IgD-negative memory B cell (primary cell): ENCODE results near the gene RACGAP1. TPM values are rescaled to one million over a fixed set of nuclear protein-coding genes. Genes with fewer than 3 reads are reported as not detected.

ENCODE experiments used
- H3K27ac Mint-ChIP-seq, 3 donors: one replicate each; pipeline ENCODE4 v1.8.0; 2020 to 2022; ENCODE audit warnings: mild to moderate bottlenecking in 3 of 3, mixed read lengths in 3 of 3, moderate library complexity in 1 of 3
- H3K27me3 Mint-ChIP-seq: one replicate; pipeline ENCODE4 v1.8.0; 2021; ENCODE audit warnings: mixed read lengths
- H3K36me3 Mint-ChIP-seq: one replicate; pipeline ENCODE4 v1.8.0; 2020; ENCODE audit warnings: mild to moderate bottlenecking, mixed read lengths
- H3K4me1 Mint-ChIP-seq, 3 donors: one replicate each; pipeline ENCODE4 v1.8.0; 2020 to 2022; ENCODE audit warnings: mixed read lengths in 3 of 3, mild to moderate bottlenecking in 1 of 3
- H3K4me3 Mint-ChIP-seq, 4 donors: one replicate each; pipeline ENCODE4 v1.8.0; 2020 to 2022; ENCODE audit warnings: mild to moderate bottlenecking in 4 of 4, mixed read lengths in 4 of 4, moderate library complexity in 3 of 4
- H3K9me3 Mint-ChIP-seq, 3 donors: one replicate each; pipeline ENCODE4 v1.8.0; 2020 to 2021; ENCODE audit warnings: mixed read lengths in 3 of 3, mild to moderate bottlenecking in 1 of 3
- polyA plus RNA-seq: library from polyadenylated mRNA; unstranded; fragments of 300-500 nt; fragmentation: Illumina TruSeq; gene quantifications from one replicate; pipeline ENCODE4 v1.2.3, GENCODE V29; 2021

RACGAP1 gene
- polyA plus RNA-seq, 1 donor from 2014 or later: 13.7 TPM

DNA sequence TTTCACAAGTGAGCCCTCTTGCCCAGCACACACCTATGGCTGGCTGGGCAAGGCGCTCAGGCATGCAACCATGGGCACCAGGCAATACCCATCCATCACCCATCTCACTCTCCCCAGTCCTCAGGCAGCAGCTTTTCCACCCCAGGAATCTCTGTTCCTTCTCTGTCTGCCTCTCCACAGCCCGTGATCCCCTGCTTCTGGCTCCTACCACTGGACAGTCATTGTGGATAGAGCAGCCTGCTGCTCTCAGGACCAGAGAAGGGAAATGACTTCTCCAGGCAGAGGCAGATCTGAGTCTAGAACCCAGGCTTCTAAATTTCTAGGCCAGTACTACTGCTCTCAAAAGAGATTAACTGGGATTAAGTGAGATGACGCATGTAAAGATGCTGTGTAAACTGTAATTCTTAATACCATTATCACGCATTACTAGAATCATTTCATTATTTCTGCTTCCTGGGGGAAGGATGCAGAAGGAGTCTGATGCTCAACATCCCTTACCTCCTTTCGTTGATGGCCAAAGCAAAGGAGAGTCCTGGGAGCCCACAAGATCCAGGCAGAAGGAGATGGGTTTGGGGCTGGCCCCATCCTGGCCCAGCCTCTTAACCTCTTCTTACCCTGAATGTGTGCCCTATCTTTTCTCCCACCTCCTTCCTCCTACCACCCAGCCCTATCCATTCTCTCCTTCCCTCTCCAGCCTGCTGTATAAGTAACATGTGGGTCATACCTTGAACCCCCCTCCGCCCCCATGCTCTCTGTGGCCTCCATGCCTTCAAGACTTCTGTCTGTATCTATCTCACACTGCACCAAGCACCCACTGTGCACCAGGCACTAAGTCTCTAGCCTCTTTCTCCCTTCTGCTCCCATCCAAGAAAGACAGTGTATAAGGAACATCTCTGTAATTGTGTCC, 68.4 kb downstream of the RACGAP1 start:
- Mint-ChIP-seq H3K27ac (peak overlapping the region in 1 of 3 donors; percentile 3), H3K36me3 (no peaks in the 10 kb centered on the region), H3K4me3 (peak overlapping the region in 1 of 4 donors; percentile 14), H3K27me3 (peaks cover 50% of the 10 kb centered on the region), H3K9me3 (no peaks in the 10 kb centered on the region), H3K4me1 (peaks cover 0 to 5% (median 3%) of the 10 kb centered on the region in 3 donors)

DNA sequence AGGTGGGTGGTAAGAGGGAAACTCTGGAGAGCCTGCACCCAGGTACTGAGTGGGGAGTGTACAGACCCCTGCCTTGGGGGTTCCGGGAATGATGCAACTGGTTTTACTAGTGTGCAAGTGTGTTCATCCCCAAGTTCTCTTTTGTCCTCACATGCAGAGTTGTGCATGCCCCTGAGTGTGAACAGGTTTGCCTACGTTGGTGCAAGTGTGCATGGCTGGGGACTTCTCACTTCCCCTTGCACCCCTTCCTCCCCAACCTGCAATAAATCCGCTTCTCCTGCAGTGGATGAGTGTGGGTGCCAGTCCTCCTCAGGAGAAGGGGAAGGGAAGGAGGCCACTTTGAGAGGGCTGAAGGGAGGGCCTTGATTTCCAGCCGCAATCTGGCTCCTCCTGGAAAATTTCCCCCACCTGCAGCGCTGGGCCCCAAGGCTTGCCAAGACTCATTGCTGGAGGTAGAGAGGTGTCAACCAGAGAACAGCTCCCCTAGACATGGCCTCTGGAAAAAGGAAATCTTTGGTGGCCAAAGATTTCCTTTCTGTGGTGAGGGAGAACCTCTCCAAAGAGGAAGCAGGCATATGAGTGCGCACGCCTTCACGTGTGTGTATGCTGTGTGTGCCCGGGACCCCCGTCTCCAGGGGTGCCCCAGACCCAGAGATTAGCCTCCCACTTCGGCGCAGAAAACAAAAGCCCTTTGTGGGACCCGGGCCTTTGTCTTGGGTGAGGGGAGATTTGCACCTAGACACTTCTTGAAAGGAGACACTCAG, 69.2 kb downstream of the RACGAP1 start:
- Mint-ChIP-seq H3K27me3 (peaks cover 52% of the 10 kb centered on the region), H3K27ac (no peak overlapping the region), H3K4me1 (peaks cover 0 to 5% (median 3%) of the 10 kb centered on the region in 3 donors), H3K9me3 (no peaks in the 10 kb centered on the region), H3K36me3 (no peaks in the 10 kb centered on the region), H3K4me3 (no peak overlapping the region)

DNA sequence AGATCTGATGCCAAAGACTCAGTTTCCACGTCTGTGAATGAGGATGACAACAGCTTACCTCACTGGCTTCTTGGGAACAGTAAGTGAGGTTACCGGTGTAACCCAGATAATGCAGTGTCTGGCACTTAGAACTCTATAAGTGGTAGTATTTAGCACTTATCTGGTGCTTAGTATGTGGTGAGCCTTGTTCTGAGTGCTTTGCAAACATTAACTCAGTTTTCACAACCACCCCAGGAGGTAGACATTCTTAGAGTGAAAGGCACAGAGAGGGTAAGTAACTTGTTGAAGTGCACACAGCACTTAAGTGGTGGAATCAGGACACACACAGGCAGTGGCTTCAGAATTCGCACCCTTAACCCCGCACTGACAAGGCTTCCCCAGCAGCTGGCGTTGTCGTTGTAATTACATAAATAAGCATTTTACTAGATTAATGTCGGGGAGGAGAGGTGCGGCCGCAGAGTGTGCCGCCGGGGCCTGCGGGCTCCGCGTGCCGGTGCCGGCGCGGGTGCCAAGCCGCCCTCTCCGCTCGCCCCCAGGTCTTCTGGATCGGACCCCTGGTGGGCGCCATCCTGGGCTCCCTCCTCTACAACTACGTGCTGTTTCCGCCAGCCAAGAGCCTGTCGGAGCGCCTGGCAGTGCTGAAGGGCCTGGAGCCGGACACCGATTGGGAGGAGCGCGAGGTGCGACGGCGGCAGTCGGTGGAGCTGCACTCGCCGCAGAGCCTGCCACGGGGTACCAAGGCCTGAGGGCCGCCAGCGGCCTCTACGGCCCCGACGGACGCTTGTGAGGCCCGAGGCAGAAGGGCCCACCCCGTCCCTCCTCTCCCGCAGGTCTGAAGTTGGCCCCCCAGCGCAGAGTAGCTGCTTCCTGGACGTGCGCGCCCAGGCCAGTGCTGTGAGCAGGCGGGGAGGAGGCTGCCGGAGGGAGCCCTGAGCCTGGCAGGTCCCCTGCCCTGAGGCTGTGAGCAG, 70.1 kb downstream of the RACGAP1 start:
- peaks cover 49% of the 10 kb centered on the region for H3K27me3 Mint-ChIP-seq
- H3K36me3 Mint-ChIP-seq: no peaks in the 10 kb centered on the region
- H3K9me3 Mint-ChIP-seq: no peaks in the 10 kb centered on the region
- no peak overlapping the region for H3K4me3 Mint-ChIP-seq
- peaks cover 0 to 3% (median 0%) of the 10 kb centered on the region in 3 donors for H3K4me1 Mint-ChIP-seq
- no peak overlapping the region for H3K27ac Mint-ChIP-seq

DNA sequence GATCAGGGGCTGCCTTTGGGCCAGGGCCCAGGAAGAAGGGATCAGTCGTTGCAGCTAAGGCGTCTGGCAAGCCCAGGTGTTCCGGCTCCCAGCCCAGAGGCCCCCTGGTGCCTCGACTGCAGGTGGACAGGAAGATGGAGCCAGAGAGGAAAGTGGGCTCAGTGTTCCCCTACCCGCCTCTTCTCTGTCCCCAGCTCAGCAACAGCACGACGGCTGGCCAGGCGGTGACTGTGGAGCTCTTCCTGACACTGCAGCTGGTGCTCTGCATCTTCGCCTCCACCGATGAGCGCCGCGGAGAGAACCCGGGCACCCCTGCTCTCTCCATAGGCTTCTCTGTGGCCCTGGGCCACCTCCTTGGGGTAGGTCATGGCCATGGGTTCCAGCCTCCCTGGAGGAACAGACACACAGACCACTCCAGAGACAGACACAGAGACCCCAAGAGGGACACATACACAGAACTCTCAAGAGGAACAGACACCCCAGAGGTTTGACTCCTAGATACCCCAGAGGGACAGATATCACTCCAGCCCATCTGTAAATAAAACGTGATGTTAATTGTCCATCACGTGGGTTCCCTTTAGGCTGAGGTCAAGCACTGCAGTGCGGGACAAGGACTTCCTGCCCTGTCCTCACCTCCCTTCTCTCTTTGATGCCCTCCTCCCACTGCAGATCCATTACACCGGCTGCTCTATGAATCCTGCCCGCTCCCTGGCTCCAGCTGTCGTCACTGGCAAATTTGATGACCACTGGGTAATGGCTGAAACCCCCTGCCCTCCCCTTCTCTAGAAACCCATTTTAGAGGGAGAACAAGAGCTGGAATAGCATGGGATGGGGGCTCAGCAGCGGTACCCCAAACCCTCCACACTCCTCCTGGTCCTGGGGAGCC, 71.1 kb downstream of the RACGAP1 start:
- Mint-ChIP-seq H3K36me3 (no peaks in the 10 kb centered on the region), H3K4me3 (no peak overlapping the region), H3K27me3 (peaks cover 46% of the 10 kb centered on the region), H3K4me1 (peaks cover 0 to 4% (median 0%) of the 10 kb centered on the region in 3 donors), H3K27ac (no peak overlapping the region), H3K9me3 (no peaks in the 10 kb centered on the region)

DNA sequence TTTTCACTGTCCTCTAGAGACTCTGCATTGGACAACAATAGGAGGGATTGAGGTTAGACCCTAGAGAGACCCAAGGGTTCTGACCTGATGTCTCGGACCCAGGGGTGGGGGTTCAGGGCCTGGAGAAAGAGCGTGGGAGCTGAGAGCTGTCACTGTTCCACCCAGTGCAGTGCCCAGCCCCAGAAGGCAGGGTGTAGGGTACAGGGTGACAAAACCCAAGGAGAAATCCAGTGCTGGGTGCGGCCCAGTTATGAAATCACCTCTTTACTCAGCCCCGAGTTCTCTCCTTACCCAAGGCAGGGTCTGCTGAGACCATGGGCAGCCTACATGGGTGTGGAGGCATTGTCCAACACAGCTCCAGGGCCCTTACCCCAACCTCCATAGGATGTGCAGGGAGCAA, 72.1 kb downstream of the RACGAP1 start:
- H3K36me3 Mint-ChIP-seq: no peaks in the 10 kb centered on the region
- no peak overlapping the region for H3K4me3 Mint-ChIP-seq
- no peaks in the 10 kb centered on the region for H3K9me3 Mint-ChIP-seq
- no peak overlapping the region for H3K27ac Mint-ChIP-seq
- peaks cover 41% of the 10 kb centered on the region for H3K27me3 Mint-ChIP-seq
- H3K4me1 Mint-ChIP-seq: peaks cover 0 to 4% (median 0%) of the 10 kb centered on the region in 3 donors

DNA sequence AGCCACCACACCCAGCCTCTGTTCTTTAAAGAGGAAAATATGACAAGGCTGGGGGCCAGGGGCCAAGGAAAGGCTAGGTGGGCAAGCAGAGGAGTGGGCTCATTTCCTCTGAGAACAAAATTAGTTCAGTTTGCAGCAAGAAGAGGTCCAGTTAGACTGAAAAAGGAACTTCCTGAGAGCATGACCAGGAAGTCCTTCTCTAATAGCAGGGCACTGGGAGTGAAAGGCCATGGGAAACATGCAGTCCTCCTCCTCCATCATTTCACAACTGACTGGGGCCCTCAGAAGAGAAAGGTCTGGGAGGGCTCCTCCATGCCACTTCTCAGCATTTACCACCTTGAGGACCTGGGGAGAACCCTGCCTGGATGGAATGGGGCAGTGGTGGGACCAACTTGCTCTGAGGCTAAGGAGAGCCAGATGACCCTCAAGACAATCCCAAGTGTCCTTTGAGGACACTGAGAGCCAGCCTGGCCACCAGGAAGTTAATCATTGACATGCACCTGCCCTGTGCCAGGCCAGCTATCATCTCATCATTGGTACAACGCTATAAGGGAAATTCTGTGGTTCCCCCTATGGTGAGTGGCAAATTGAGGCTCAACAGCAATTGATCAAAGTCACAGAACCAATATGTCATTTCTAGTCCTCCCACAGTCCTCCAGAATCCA, 72.8 kb downstream of the RACGAP1 start:
- Mint-ChIP-seq H3K27ac (no peak overlapping the region), H3K27me3 (peaks cover 40% of the 10 kb centered on the region), H3K36me3 (no peaks in the 10 kb centered on the region), H3K4me3 (no peak overlapping the region), H3K9me3 (no peaks in the 10 kb centered on the region), H3K4me1 (peaks cover 0 to 6% (median 0%) of the 10 kb centered on the region in 3 donors)

DNA sequence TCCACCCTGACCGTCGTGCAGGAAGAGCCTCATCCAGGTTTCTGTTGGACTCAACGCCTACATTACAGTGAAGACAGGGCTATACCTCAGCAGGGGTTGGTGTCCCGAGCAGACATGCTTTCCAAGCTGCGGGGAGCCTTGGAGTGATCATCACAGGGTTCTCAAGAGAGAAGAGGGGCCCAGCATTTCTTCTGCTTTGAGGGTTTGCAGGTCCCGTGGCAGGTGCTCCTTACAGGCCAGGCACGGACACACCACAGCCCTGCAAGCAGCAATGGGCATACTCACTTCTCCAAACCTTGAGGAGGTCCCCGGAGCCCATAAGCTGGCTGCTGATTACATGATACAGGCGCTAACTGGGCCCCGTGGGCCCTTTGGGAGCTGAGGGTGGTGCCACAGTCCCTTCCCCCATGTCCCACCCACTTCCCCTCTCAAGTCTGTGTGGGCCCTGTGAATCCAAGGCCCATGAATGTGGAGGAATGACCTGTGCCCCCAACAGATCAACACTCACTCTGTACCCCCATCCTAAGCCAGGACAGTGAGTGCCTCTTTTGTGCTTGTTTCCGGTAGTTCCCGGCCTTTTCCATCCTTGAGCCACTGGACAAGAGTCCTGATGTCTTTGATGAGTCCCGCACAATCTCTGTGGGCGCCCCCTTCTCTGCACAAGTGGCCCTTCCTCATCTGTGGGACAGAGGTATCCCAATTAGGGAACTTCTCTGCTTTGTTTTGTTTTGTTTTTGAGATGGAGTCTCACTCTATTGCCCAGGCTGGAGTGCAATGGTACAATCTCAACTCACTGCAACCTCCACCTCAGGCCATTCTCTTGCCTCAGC, 73.7 kb downstream of the RACGAP1 start:
- Mint-ChIP-seq H3K27me3 (peaks cover 37% of the 10 kb centered on the region), H3K27ac (no peak overlapping the region), H3K36me3 (no peaks in the 10 kb centered on the region), H3K4me3 (peak overlapping the region in 1 of 4 donors; percentile 13), H3K4me1 (peaks cover 0 to 6% (median 0%) of the 10 kb centered on the region in 3 donors), H3K9me3 (no peaks in the 10 kb centered on the region)

DNA sequence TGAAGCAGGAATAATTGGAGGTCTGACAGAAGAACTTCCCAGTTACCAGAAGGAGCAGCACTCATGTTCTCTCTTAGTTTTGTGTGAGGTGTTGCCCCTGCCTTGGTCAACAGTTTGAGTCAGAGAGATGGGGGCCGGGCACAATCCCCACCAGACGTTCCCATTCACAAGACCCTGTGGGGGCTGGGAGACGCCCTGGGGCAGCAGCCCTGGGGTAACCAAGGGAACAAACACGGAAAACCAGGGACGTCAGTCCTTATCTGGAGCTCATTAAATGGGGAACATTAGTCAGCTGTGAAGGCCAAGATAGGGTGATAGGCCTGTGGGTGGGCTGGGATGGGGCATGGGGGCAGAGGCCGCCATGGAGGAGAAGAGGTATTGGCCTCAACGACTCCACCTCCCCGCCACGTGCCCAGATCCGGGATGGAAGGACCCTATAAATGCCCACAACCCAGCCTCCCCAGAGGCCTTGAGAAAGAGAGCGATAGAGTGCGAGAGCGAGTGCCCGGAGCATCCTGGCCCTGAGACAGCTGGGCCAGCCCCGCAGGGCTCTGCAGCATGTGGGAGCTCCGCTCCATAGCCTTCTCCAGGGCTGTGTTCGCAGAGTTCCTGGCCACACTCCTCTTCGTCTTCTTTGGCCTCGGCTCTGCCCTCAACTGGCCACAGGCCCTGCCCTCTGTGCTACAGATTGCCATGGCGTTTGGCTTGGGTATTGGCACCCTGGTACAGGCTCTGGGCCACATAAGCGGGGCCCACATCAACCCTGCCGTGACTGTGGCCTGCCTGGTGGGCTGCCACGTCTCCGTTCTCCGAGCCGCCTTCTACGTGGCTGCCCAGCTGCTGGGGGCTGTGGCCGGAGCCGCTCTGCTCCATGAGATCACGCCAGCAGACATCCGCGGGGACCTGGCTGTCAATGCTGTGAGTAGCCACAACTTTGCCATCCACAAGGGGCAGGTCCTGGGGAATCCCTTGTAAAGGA, 74.7 kb downstream of the RACGAP1 start, which contains the start of gene AQP2:
TSS of gene AQP2 (plus strand) at position 465 of the 979 bp plus-strand sequence. CDS start at position 559, 94 bp downstream.
- Mint-ChIP-seq H3K9me3 (no peaks in the 10 kb centered on the region), H3K36me3 (no peaks in the 10 kb centered on the region), H3K27ac (no peak within 1 kb of the TSS), H3K4me1 (peaks cover 5 to 8% (median 6%) of the 10 kb centered on the region in 3 donors), H3K27me3 (peaks cover 32% of the 10 kb centered on the region), H3K4me3 (peak within 1 kb of the TSS in 2 of 4 donors; percentile 13 to 30)

DNA sequence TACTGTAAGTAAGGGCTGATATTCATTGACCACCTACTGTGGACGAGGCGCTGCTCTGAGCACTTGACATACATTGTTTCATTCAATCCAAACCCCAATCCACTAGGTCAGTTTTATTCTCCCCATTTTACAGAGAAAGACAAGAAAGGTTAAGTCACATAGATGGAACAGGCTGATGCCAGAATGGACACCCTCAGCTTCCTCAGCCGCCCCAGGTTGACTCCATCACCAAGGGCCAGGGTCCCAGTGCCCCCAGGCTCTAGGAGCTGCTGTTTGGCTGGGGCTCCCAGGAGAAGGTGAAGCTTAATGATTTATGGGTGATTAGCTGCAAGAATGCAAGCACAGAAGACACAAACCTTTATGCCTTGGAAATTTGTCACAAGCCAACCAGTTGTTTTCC, 75.4 kb downstream of the RACGAP1 start:
- no peak overlapping the region for H3K4me3 Mint-ChIP-seq
- H3K27me3 Mint-ChIP-seq: peaks cover 34% of the 10 kb centered on the region
- H3K27ac Mint-ChIP-seq: no peak overlapping the region

DNA sequence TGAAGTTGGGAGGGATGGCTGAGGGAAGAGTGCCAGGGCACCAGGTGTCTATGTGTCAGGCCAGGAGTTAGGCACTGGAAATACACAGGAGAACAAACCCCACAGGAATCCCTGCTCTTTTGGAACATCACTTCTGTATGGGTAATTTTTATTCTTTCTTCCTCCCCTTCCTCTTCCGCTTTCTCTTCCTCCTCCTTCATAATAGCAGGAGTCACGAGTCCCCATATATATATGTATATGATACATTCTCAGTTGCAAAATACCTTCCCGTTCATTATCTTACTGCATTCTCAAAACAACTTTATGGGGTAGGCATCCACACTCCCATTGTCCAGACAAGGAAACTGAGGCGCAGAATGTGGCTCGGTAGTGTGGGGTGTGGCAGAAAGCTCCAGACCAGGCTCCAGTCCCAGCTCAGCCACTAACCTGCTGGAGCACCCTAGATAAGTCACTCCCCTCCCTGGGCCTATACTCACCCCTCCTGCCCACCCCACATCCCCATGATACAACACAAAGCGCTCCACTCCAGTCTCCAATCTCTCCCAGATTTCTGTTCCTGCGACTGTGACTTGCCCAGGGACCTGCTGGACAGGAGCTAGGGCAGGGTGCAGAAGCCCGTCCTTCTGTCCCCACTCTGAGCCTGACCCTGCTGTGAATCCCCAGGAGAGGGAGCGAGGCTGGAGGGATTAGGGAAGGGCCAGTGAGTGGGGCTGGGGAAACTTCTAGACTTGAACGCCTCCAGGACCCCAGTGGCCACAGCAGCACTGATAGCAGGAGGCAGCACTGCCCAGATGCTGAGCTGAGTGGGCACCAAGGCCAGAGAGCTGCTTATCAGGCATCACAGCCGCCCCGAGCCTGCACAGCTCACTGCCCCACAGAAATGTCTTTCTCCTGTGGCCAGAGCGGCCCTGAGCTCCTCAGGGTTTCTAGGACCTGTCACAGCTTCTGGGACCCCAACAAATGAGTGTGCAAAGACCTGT, 76.1 kb downstream of the RACGAP1 start:
- no peaks in the 10 kb centered on the region for H3K9me3 Mint-ChIP-seq
- peaks cover 6 to 12% (median 10%) of the 10 kb centered on the region in 3 donors for H3K4me1 Mint-ChIP-seq
- H3K27me3 Mint-ChIP-seq: peaks cover 30% of the 10 kb centered on the region
- no peak overlapping the region for H3K27ac Mint-ChIP-seq
- H3K36me3 Mint-ChIP-seq: no peaks in the 10 kb centered on the region
- peak overlapping the region in 1 of 4 donors; percentile 39 for H3K4me3 Mint-ChIP-seq

More for the DNA sequence above, 75.4 kb downstream of the RACGAP1 start:
- no peaks in the 10 kb centered on the region for H3K36me3 Mint-ChIP-seq
- H3K9me3 Mint-ChIP-seq: no peaks in the 10 kb centered on the region
- peaks cover 6 to 12% (median 10%) of the 10 kb centered on the region in 3 donors for H3K4me1 Mint-ChIP-seq
